C4-2B (cell line): ENCODE measurements around the gene CTNNA3.
"Not testable (repeated sequence)": the region's sequence is repeated elsewhere in the genome, so short reads cannot be mapped to it uniquely, and the experiment has no call there.

Experiments
- H3K27ac ChIP-seq: fragments of 450-650 bp; 2 replicates; pipeline ENCODE4 v1.5.1; 2017
- CTCF ChIP-seq: fragments of 450-650 bp; conservative IDR thresholded peaks from 2 replicates; pipeline ENCODE4 v1.5.1; 2017; ENCODE audit warnings: mild to moderate bottlenecking
- ZFX ChIP-seq: fragments of 450-650 bp; IDR thresholded peaks from 2 replicates; pipeline ENCODE4 v1.6.1; 2017

CTNNA3 gene

DNA sequence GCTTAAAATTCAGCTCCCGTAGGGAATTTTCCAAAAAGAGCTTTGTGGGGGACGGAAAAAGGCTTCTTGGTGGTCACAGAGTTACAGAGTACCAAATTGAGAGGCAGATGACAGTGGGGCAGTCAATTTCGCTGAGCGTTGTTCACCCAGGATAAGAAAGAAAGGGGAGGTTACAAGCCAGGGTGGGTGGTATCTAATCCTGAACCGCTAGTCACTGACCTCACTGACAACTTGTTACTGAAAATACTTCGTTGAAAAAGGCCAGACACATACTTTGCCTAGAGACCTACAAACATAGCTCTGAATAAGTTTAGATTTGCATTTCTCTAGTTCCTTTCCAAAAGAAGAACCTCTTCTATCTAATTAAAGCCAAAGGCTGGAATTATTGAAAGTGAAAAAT lies at the start of gene CTNNA3:
Gene CTNNA3, minus strand, starts transcription at position 167 of the 400 bp plus-strand sequence.
- TF ChIP-seq CTCF = no peak
- no peak for TF ChIP-seq ZFX

DNA sequence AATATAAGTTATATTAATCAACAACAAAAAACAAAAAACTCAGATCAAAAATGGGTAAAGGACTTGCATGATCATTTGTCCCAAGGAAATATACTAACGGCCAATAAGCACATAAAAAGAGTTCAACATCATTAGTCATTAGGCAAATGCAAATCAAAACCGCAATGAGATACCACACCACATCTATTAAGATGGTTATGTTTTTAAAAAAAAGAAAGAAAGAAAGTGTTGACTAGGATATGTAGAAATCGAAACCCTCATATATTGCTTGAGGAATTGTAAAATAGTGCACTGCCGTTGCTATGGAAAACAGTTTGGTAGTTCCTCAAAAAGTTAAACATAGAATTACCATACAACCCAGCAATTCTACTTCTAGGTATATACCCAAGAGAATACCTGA lies 39.4 kb upstream of the CTNNA3 start:
- no peak overlapping the region for H3K27ac ChIP-seq
- TF ChIP-seq ZFX (no peak), CTCF (no peak)

More for the DNA sequence above, at the start of gene CTNNA3:
- H3K27ac ChIP-seq = no peak within 1 kb of the TSS

GRCh38 chr10:67733511-67733910 lies 37.5 kb upstream of the CTNNA3 start:
- no peak overlapping the region for H3K27ac ChIP-seq
- TF ChIP-seq CTCF = no peak
- no peak for TF ChIP-seq ZFX

DNA sequence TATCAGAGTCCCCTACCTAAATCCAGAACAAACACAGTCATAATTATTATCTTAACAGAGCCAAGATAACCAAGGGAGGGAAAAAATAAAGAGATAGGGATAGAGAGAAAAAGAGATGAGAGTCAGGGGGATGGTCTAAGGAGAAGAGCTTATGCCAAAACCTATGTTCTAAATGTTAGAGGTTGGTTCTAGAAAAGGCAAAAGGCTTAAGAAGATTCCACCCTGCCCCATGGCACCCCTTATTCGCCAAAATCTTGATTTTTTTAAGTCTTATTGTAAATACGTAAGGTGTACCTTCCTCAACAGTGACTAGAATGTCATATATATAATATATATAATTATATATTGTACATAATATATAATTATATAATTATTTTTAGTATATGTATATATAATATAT lies 29.6 kb upstream of the CTNNA3 start:
- no peak for TF ChIP-seq CTCF

GRCh38 chr10:67723601-67724000 lies 27.6 kb upstream of the CTNNA3 start:
- TF ChIP-seq ZFX (no peak), CTCF (no peak)
- H3K27ac ChIP-seq = no peak overlapping the region

More for the DNA sequence above, 29.6 kb upstream of the CTNNA3 start:
- H3K27ac ChIP-seq = no peak overlapping the region

DNA sequence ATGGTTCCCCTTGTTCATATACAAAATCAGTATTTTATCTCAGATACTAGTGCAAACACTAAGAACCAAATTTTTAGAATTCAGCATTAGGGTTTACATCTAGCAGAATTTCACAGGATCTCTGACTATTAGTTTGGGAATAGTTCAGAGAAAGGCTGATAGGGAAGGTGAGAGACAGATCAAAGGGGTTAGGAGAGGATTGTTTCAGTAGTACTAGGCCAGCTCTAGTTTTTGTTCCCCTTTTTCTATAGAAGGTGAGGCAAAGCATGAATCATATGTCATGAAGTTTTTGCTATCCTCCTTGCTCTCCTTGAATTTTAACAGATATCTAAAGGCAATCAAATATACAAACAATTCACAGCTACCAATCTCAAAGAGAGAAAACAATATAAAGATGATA lies 26.1 kb upstream of the CTNNA3 start:
- H3K27ac ChIP-seq = no peak overlapping the region
- TF ChIP-seq ZFX (no peak), CTCF (no peak)

- not testable (repeated sequence) for H3K27ac ChIP-seq
These were observed 20.5 kb upstream of the CTNNA3 start for GRCh38 chr10:67716455-67716854.

DNA sequence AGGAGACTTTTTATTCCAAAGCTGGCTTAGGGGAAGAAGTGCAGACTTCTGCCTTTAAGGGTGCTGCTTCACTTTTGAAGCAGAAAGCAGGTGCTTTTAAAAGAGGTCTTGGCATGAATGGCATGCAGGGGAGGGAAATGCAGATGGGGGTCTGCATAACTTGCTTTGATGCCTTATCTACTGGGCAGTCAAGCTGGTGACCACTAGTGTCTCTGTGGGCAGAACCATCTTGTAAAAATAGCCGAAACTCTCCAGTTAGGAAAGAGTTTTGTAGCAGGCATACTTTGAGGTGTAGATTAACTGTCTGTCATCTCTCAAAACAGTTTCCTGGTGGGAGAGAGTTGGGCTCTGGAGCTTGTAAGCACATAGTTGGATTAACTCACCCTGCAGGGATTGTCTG lies 9.9 kb upstream of the CTNNA3 start:
- no peak overlapping the region for H3K27ac ChIP-seq
- TF ChIP-seq CTCF (no peak), ZFX (no peak)

GRCh38 chr10:67699613-67700270 lies 3.7 kb upstream of the CTNNA3 start:
- not testable (repeated sequence) for H3K27ac ChIP-seq
